Activated T-helper 1 cell treated with Interleukin-2 at 50 U/mL for 16 hours (primary cell): ENCODE results near the gene AKT1.
"Not testable (repeated sequence)": the region's sequence is repeated elsewhere in the genome, so short reads cannot be mapped to it uniquely, and the experiment has no call there.

ENCODE experiments used
- DNase-seq: peaks from one replicate; pipeline ENCODE4 v3.0.0-alpha.2; 2020; ENCODE audit warnings: low read depth

The AKT1 gene

GRCh38 chr14:104794993-104795780 is at the start of gene AKT1:
AKT1 (minus strand) TSS chr14:104795748; CDS start chr14:104792643, 3,105 bp downstream.
- DNase-seq = no peak

GRCh38 chr14:104845033-104845666 is 49.6 kb upstream of the AKT1 start:
- DNase-seq = no peak

GRCh38 chr14:104844306-104845032 is 48.9 kb upstream of the AKT1 start:
- no peak for DNase-seq

GRCh38 chr14:104843442-104844305 is 48.1 kb upstream of the AKT1 start:
- no peak for DNase-seq

- DNase-seq = no peak
Observed at GRCh38 chr14:104843006-104843405, 47.5 kb upstream of the AKT1 start.

GRCh38 chr14:104841730-104842129 is 46.2 kb upstream of the AKT1 start:
- no peak for DNase-seq

GRCh38 chr14:104836171-104836935 is 40.8 kb upstream of the AKT1 start:
- not testable (repeated sequence) for DNase-seq

- no peak for DNase-seq
Observed at GRCh38 chr14:104830781-104831180, 35.2 kb upstream of the AKT1 start.

- DNase-seq = peak; percentile 28
Observed at GRCh38 chr14:104827177-104828055, 31.9 kb upstream of the AKT1 start.

GRCh38 chr14:104826861-104827176 is 31.3 kb upstream of the AKT1 start:
- DNase-seq = no peak

- DNase-seq = peak; percentile 94
Observed at GRCh38 chr14:104826189-104826860, 30.8 kb upstream of the AKT1 start.

- no peak for DNase-seq
Observed at GRCh38 chr14:104824353-104824997, 28.9 kb upstream of the AKT1 start.

- no peak for DNase-seq
Observed at GRCh38 chr14:104822821-104823615, 27.5 kb upstream of the AKT1 start.

- no peak for DNase-seq
Observed at GRCh38 chr14:104821971-104822608, 26.5 kb upstream of the AKT1 start.

- no peak for DNase-seq
Observed at GRCh38 chr14:104821229-104821945, 25.8 kb upstream of the AKT1 start.

GRCh38 chr14:104820669-104821228 is 25.2 kb upstream of the AKT1 start:
- DNase-seq = no peak

- DNase-seq = no peak
Observed at GRCh38 chr14:104819361-104819781, 23.8 kb upstream of the AKT1 start.
